ENCODE results near the gene ABHD16B. TPM values are rescaled to one million over a fixed set of nuclear protein-coding genes. Genes with fewer than 3 reads are reported as not detected.
"Not testable (repeated sequence)": the region's sequence is repeated elsewhere in the genome, so short reads cannot be mapped to it uniquely, and the experiment has no call there.

The ABHD16B gene
- total and polyA plus RNA-seq, 5 donors from 2014 or later = 0.21 TPM; not detected in 4

DNA sequence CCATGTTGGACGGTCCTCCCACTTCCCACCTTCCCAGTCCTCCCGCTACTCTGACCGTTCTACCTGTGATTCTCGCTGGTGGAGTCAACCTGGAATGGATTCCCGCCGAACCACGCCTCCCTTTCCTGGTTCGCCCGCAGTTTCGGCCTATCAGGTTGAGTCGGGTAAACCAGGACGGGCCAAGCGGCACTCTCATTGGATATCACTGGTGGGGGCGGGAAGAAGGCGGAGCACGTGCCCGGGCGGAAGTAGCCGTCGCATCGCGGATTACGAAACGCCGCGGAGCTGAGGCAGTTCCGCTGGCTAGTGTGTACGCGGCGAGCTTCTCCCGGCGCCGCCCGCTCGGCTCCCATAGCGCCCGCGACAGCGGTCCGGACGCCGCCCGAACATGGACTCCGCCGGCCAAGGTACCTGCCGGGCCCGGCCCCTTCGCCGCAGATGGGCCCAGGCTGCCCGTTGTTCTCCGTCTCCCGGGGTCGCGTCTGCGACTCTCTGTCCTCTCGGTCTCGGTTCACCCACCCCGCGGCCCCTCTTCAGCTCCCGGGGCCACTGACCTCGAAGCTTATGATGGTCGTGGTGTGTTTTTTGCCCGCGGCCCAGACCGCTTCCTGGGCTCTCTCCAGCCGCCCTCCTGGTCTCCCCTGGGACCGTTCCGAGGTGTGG lies 3.8 kb downstream of the ABHD16B start, which contains the start of gene TPD52L2:
Gene TPD52L2, plus strand, starts transcription at position 293 of the 663 bp plus-strand sequence. Its CDS starts 96 bp downstream, at position 389.
- no peaks in the 10 kb centered on the region for H3K9me3 Mint-ChIP-seq
- ATAC-seq (ENCODE audit: low read depth in 2 of 2) (peak; percentile 87 to 93), DNase-seq (peak; percentile 96 to 98 (median 98))
- H3K27ac Mint-ChIP-seq = peak within 1 kb of the TSS; percentile 94 to 98 (median 98)
- peaks cover 29% of the 10 kb centered on the region for H3K4me1 ChIP-seq (ENCODE audit: control insufficient read depth, insufficient read depth, low read length, poor library complexity, severe bottlenecking)
- peak within 1 kb of the TSS; percentile 90 for H3K27ac ChIP-seq (ENCODE audit: insufficient read depth, low read length, poor library complexity, severe bottlenecking)
- peaks cover 6% of the 10 kb centered on the region for H3K27me3 Mint-ChIP-seq
- H3K4me3 Mint-ChIP-seq = peak within 1 kb of the TSS; percentile 93 to 97 (median 95)
- H3K27me3 ChIP-seq (ENCODE audit: control insufficient read depth, insufficient read depth, low read length) = no peaks in the 10 kb centered on the region
- no peaks in the 10 kb centered on the region for H3K9me3 ChIP-seq (ENCODE audit: control insufficient read depth in 2 of 2, low read length in 2 of 2)
- H3K36me3 ChIP-seq (ENCODE audit: control insufficient read depth, insufficient read depth, low read length) = peaks cover 16% of the 10 kb centered on the region
- peaks cover 6% of the 10 kb centered on the region for H3K36me3 Mint-ChIP-seq
- H3K4me1 Mint-ChIP-seq = peaks cover 0 to 32% (median 23%) of the 10 kb centered on the region in 4 donors
- peak within 1 kb of the TSS; percentile 75 for H3K4me3 ChIP-seq (ENCODE audit: low read depth, low read length)

DNA sequence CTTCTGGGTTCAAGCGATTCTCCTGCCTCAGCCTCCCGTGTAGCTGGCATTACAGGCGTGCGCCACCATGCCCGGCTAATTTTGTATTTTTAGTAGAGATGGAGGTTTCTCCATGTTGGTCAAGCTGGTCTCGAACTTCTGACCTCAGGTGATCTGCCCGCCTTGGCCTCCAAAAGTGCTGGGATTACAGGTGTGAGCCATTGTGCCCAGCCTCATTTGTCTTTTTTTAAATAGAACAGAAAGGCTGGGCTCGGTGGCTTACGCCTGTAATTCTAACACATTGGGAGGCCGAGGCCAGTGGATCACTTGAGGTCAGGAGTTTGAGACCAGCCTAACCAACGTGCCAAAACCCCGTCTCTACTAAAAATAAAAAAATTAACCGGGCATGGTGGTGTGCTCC lies 5.7 kb downstream of the ABHD16B start:
- peaks cover 25% of the 10 kb centered on the region for H3K36me3 ChIP-seq (ENCODE audit: control insufficient read depth, insufficient read depth, low read length)
- H3K4me1 ChIP-seq (ENCODE audit: control insufficient read depth, insufficient read depth, low read length, poor library complexity, severe bottlenecking) = peaks cover 29% of the 10 kb centered on the region
- DNase-seq; H3K27ac ChIP-seq (ENCODE audit: insufficient read depth, low read length, poor library complexity, severe bottlenecking); H3K9me3 Mint-ChIP-seq; H3K4me3 ChIP-seq (ENCODE audit: low read depth, low read length); H3K27me3 Mint-ChIP-seq; H3K27ac Mint-ChIP-seq; H3K9me3 ChIP-seq (ENCODE audit: control insufficient read depth in 2 of 2, low read length in 2 of 2); ATAC-seq (ENCODE audit: low read depth in 2 of 2); H3K27me3 ChIP-seq (ENCODE audit: control insufficient read depth, insufficient read depth, low read length); H3K36me3 Mint-ChIP-seq: not testable (repeated sequence)
- Mint-ChIP-seq H3K4me3 (peak overlapping the region; percentile 93 to 97 (median 95)), H3K4me1 (peaks cover 0 to 32% (median 24%) of the 10 kb centered on the region in 4 donors)

DNA sequence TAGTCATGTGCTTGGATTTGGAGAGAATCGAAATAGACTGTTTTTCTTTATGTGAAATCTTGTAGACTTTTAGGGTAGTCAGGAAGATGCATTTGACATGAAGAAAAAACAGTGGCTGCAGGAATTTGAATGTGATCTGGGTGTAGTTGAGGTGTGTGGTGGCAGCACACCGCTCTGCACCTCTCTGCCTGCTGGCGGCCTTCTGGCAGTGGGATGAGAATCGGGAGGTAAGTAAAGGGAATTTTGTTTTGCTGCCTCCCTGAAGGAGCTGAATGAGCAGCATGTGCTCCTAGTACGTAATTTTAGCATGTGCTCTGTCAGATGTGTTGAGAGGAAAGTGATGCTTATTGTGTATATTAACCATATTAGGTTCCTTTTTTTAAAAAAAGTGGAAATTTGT lies 7.0 kb downstream of the ABHD16B start:
- Histone ChIP-seq H3K36me3 (ENCODE audit: control insufficient read depth, insufficient read depth, low read length) (peaks cover 27% of the 10 kb centered on the region), H3K27ac (ENCODE audit: insufficient read depth, low read length, poor library complexity, severe bottlenecking) (no peak overlapping the region), H3K27me3 (ENCODE audit: control insufficient read depth, insufficient read depth, low read length) (no peaks in the 10 kb centered on the region), H3K9me3 (ENCODE audit: control insufficient read depth in 2 of 2, low read length in 2 of 2) (no peaks in the 10 kb centered on the region), H3K4me3 (ENCODE audit: low read depth, low read length) (no peak overlapping the region), H3K4me1 (ENCODE audit: control insufficient read depth, insufficient read depth, low read length, poor library complexity, severe bottlenecking) (peaks cover 27% of the 10 kb centered on the region)
- DNase-seq (no peak), ATAC-seq (ENCODE audit: low read depth in 2 of 2) (no peak)
- peaks cover 8% of the 10 kb centered on the region for H3K36me3 Mint-ChIP-seq
- H3K4me3 Mint-ChIP-seq = peak overlapping the region in 2 of 4 donors; percentile 33 to 97
- no peaks in the 10 kb centered on the region for H3K9me3 Mint-ChIP-seq
- peaks cover 0 to 31% (median 22%) of the 10 kb centered on the region in 4 donors for H3K4me1 Mint-ChIP-seq
- H3K27ac Mint-ChIP-seq = no peak overlapping the region
- peaks cover 6% of the 10 kb centered on the region for H3K27me3 Mint-ChIP-seq

GRCh38 chr20:63873477-63873971 lies 12.2 kb downstream of the ABHD16B start:
- Mint-ChIP-seq H3K27me3 (no peaks in the 10 kb centered on the region), H3K36me3 (peaks cover 29% of the 10 kb centered on the region), H3K4me3 (peak overlapping the region in 1 of 4 donors; percentile 21), H3K27ac (no peak overlapping the region), H3K4me1 (peaks cover 0 to 7% (median 6%) of the 10 kb centered on the region in 4 donors), H3K9me3 (no peaks in the 10 kb centered on the region)
- H3K9me3 ChIP-seq (ENCODE audit: control insufficient read depth in 2 of 2, low read length in 2 of 2) = no peaks in the 10 kb centered on the region
- no peaks in the 10 kb centered on the region for H3K4me1 ChIP-seq (ENCODE audit: control insufficient read depth, insufficient read depth, low read length, poor library complexity, severe bottlenecking)
- no peak overlapping the region for H3K4me3 ChIP-seq (ENCODE audit: low read depth, low read length)
- ATAC-seq (ENCODE audit: low read depth in 2 of 2) (peak; percentile 70 to 79), DNase-seq (peak in 1 of 3 donors; percentile 75)
- H3K27me3 ChIP-seq (ENCODE audit: control insufficient read depth, insufficient read depth, low read length) = no peaks in the 10 kb centered on the region
- H3K36me3 ChIP-seq (ENCODE audit: control insufficient read depth, insufficient read depth, low read length) = peaks cover 68% of the 10 kb centered on the region
- no peak overlapping the region for H3K27ac ChIP-seq (ENCODE audit: insufficient read depth, low read length, poor library complexity, severe bottlenecking)

GRCh38 chr20:63874241-63874640 lies 12.9 kb downstream of the ABHD16B start:
- not testable (repeated sequence) for H3K9me3 ChIP-seq (ENCODE audit: control insufficient read depth in 2 of 2, low read length in 2 of 2); H3K4me1 Mint-ChIP-seq; ATAC-seq (ENCODE audit: low read depth in 2 of 2); H3K27me3 ChIP-seq (ENCODE audit: control insufficient read depth, insufficient read depth, low read length); H3K27ac ChIP-seq (ENCODE audit: insufficient read depth, low read length, poor library complexity, severe bottlenecking); H3K9me3 Mint-ChIP-seq; H3K4me3 ChIP-seq (ENCODE audit: low read depth, low read length); H3K4me3 Mint-ChIP-seq; H3K4me1 ChIP-seq (ENCODE audit: control insufficient read depth, insufficient read depth, low read length, poor library complexity, severe bottlenecking); DNase-seq; H3K27me3 Mint-ChIP-seq
- Mint-ChIP-seq H3K36me3 (peaks cover 29% of the 10 kb centered on the region), H3K27ac (peak overlapping the region in 1 of 3 donors; percentile 77)
- H3K36me3 ChIP-seq (ENCODE audit: control insufficient read depth, insufficient read depth, low read length) = peaks cover 64% of the 10 kb centered on the region

- no peaks in the 10 kb centered on the region for H3K27me3 ChIP-seq (ENCODE audit: control insufficient read depth, insufficient read depth, low read length)
These were observed 15.3 kb downstream of the ABHD16B start for GRCh38 chr20:63876489-63877036.

GRCh38 chr20:63877755-63878470 lies 16.6 kb downstream of the ABHD16B start:
- no peak for DNase-seq
- H3K9me3 Mint-ChIP-seq = no peaks in the 10 kb centered on the region
- H3K27me3 Mint-ChIP-seq = no peaks in the 10 kb centered on the region
- peaks cover 21% of the 10 kb centered on the region for H3K36me3 Mint-ChIP-seq
- Histone ChIP-seq H3K27me3 (ENCODE audit: control insufficient read depth, insufficient read depth, low read length) (no peaks in the 10 kb centered on the region), H3K36me3 (ENCODE audit: control insufficient read depth, insufficient read depth, low read length) (peaks cover 48% of the 10 kb centered on the region), H3K4me1 (ENCODE audit: control insufficient read depth, insufficient read depth, low read length, poor library complexity, severe bottlenecking) (no peaks in the 10 kb centered on the region), H3K9me3 (ENCODE audit: control insufficient read depth in 2 of 2, low read length in 2 of 2) (no peaks in the 10 kb centered on the region), H3K27ac (ENCODE audit: insufficient read depth, low read length, poor library complexity, severe bottlenecking) (no peak overlapping the region), H3K4me3 (ENCODE audit: low read depth, low read length) (no peak overlapping the region)
- H3K4me1 Mint-ChIP-seq = peaks cover 0 to 7% (median 6%) of the 10 kb centered on the region in 4 donors
- peak overlapping the region in 1 of 3 donors; percentile 18 for H3K27ac Mint-ChIP-seq
- H3K4me3 Mint-ChIP-seq = no peak overlapping the region
- ATAC-seq (ENCODE audit: low read depth in 2 of 2) = no peak

More at GRCh38 chr20:63876489-63877036, 15.3 kb downstream of the ABHD16B start:
- H3K36me3 Mint-ChIP-seq = peaks cover 25% of the 10 kb centered on the region
- peaks cover 0 to 7% (median 6%) of the 10 kb centered on the region in 4 donors for H3K4me1 Mint-ChIP-seq
- H3K27ac Mint-ChIP-seq = no peak overlapping the region
- no peak for DNase-seq
- ATAC-seq (ENCODE audit: low read depth in 2 of 2) = no peak
- Histone ChIP-seq H3K4me3 (ENCODE audit: low read depth, low read length) (no peak overlapping the region), H3K4me1 (ENCODE audit: control insufficient read depth, insufficient read depth, low read length, poor library complexity, severe bottlenecking) (no peaks in the 10 kb centered on the region), H3K9me3 (ENCODE audit: control insufficient read depth in 2 of 2, low read length in 2 of 2) (no peaks in the 10 kb centered on the region), H3K36me3 (ENCODE audit: control insufficient read depth, insufficient read depth, low read length) (peaks cover 50% of the 10 kb centered on the region), H3K27ac (ENCODE audit: insufficient read depth, low read length, poor library complexity, severe bottlenecking) (no peak overlapping the region)
- no peak overlapping the region for H3K4me3 Mint-ChIP-seq
- no peaks in the 10 kb centered on the region for H3K9me3 Mint-ChIP-seq
- no peaks in the 10 kb centered on the region for H3K27me3 Mint-ChIP-seq
